Activated T-cell treated with anti-CD3 and anti-CD28 coated beads, Interleukin-2, amount 50 U/mL, for 24 hours (primary cell): ENCODE results near the gene THSD7B.

ENCODE experiments used
- DNase-seq: peaks from one replicate; pipeline ENCODE4 v3.0.0-alpha.2; 2020
- H3K27ac Mint-ChIP-seq: 2 replicates; pipeline ENCODE4 v1.8.0; 2020; ENCODE audit warnings: mild to moderate bottlenecking, mixed read lengths
- H3K27me3 Mint-ChIP-seq: 2 replicates; pipeline ENCODE4 v1.8.0; 2020; ENCODE audit warnings: mixed read lengths
- H3K36me3 Mint-ChIP-seq: 2 replicates; pipeline ENCODE4 v1.8.0; 2020; ENCODE audit warnings: low read depth, mixed read lengths
- H3K4me1 Mint-ChIP-seq: 2 replicates; pipeline ENCODE4 v1.8.0; 2020; ENCODE audit warnings: low read depth, mixed read lengths
- H3K4me3 Mint-ChIP-seq: 2 replicates; pipeline ENCODE4 v1.8.0; 2020; ENCODE audit warnings: mild to moderate bottlenecking, moderate library complexity, mixed read lengths
- H3K9me3 Mint-ChIP-seq: 2 replicates; pipeline ENCODE4 v1.8.0; 2020; ENCODE audit warnings: mixed read lengths

THSD7B gene

GRCh38 chr2:137336067-137336466 lies 570.7 kb downstream of the THSD7B start:
- H3K27me3 Mint-ChIP-seq, result no peaks in the 10 kb centered on the region
- H3K9me3 Mint-ChIP-seq, result no peaks in the 10 kb centered on the region
- no peaks in the 10 kb centered on the region for H3K4me1 Mint-ChIP-seq
- H3K36me3 Mint-ChIP-seq, result no peaks in the 10 kb centered on the region
- DNase-seq, result no peak
- no peak overlapping the region for H3K27ac Mint-ChIP-seq
- no peak overlapping the region for H3K4me3 Mint-ChIP-seq

- Mint-ChIP-seq H3K27me3 (no peaks in the 10 kb centered on the region), H3K27ac (no peak overlapping the region), H3K4me3 (no peak overlapping the region), H3K4me1 (no peaks in the 10 kb centered on the region), H3K36me3 (no peaks in the 10 kb centered on the region), H3K9me3 (no peaks in the 10 kb centered on the region)
- no peak for DNase-seq
These were observed 573.7 kb downstream of the THSD7B start for GRCh38 chr2:137339051-137339450.

DNA sequence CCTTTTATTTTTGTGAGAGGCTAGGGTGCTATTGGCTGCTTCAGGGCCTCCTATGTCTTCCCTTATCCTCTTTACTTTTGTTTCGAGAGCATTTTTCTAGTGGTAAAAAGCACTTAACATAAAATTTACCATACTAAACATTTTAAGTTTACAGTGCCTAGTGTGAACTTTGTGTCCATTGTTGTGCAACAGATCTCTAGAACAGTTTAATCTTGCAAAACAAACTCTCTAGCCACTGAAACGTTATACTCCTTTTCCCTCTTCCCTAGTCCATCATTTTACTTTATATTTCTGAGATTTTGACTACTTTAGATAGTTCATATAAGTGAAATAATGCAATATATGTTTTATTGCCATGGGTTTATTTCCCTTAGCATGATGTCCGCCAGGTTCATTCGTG lies 580.6 kb downstream of the THSD7B start:
- H3K4me1 Mint-ChIP-seq, result no peaks in the 10 kb centered on the region
- no peak overlapping the region for H3K4me3 Mint-ChIP-seq
- DNase-seq, result no peak
- H3K27me3 Mint-ChIP-seq, result no peaks in the 10 kb centered on the region
- H3K27ac Mint-ChIP-seq, result no peak overlapping the region
- no peaks in the 10 kb centered on the region for H3K36me3 Mint-ChIP-seq
- H3K9me3 Mint-ChIP-seq, result no peaks in the 10 kb centered on the region

GRCh38 chr2:137348301-137348700 lies 583.0 kb downstream of the THSD7B start:
- H3K27me3 Mint-ChIP-seq, result no peaks in the 10 kb centered on the region
- H3K9me3 Mint-ChIP-seq, result no peaks in the 10 kb centered on the region
- H3K36me3 Mint-ChIP-seq, result no peaks in the 10 kb centered on the region
- H3K27ac Mint-ChIP-seq, result no peak overlapping the region
- no peak for DNase-seq
- no peak overlapping the region for H3K4me3 Mint-ChIP-seq
- H3K4me1 Mint-ChIP-seq, result no peaks in the 10 kb centered on the region

GRCh38 chr2:137357634-137358033 lies 592.3 kb downstream of the THSD7B start:
- DNase-seq, result no peak
- Mint-ChIP-seq H3K4me1 (no peaks in the 10 kb centered on the region), H3K4me3 (no peak overlapping the region), H3K27ac (no peak overlapping the region), H3K36me3 (no peaks in the 10 kb centered on the region), H3K27me3 (no peaks in the 10 kb centered on the region), H3K9me3 (peaks cover 8% of the 10 kb centered on the region)

DNA sequence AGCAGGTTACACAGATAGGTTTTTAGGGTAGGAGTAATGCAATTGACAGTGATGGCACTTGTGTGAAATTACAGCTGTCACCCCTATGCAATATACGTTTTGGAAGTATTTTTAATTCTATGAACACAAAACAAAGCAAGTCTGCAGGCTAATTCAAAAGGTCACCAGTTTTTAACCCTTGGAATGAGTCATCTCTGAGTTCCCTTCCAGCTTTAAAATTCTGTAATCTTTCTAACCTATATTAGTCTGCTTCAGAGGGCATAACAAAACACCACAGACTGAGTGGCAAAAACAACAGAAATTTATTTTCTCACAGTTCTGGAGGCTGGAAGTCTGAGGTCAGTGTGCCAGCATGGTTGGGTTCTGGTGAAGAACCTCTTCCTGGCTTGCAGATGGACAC lies 602.0 kb downstream of the THSD7B start:
- no peak overlapping the region for H3K27ac Mint-ChIP-seq
- no peak overlapping the region for H3K4me3 Mint-ChIP-seq
- peaks cover 13% of the 10 kb centered on the region for H3K9me3 Mint-ChIP-seq
- H3K4me1 Mint-ChIP-seq, result no peaks in the 10 kb centered on the region
- no peaks in the 10 kb centered on the region for H3K27me3 Mint-ChIP-seq
- no peak for DNase-seq
- no peaks in the 10 kb centered on the region for H3K36me3 Mint-ChIP-seq

GRCh38 chr2:137369106-137369505 lies 603.8 kb downstream of the THSD7B start:
- H3K4me1 Mint-ChIP-seq, result no peaks in the 10 kb centered on the region
- H3K9me3 Mint-ChIP-seq, result peaks cover 8% of the 10 kb centered on the region
- no peaks in the 10 kb centered on the region for H3K36me3 Mint-ChIP-seq
- H3K27me3 Mint-ChIP-seq, result no peaks in the 10 kb centered on the region
- no peak overlapping the region for H3K27ac Mint-ChIP-seq
- no peak for DNase-seq
- H3K4me3 Mint-ChIP-seq, result no peak overlapping the region

DNA sequence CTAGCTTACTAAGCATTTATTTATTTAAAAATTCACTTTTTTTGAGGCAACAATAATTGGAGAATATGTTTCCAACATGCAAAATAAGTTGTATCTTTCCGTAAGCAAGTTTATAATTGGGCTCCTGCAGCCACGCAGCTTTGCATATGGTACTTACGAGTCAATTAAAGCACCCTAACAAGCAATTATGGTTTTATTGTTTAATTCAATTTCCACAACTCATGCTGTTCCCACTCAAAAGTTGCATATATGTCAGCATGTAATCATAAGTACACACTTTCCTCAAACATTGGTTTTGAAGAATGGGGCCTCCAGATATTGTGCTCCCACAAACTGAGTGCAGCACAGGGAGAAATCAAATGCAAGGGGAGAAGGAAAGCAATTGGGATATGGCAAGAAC lies 613.8 kb downstream of the THSD7B start:
- Mint-ChIP-seq H3K4me3 (no peak overlapping the region), H3K27me3 (no peaks in the 10 kb centered on the region), H3K4me1 (no peaks in the 10 kb centered on the region), H3K36me3 (no peaks in the 10 kb centered on the region), H3K9me3 (peaks cover 11% of the 10 kb centered on the region), H3K27ac (no peak overlapping the region)
- DNase-seq, result no peak

- Mint-ChIP-seq H3K4me1 (no peaks in the 10 kb centered on the region), H3K27me3 (no peaks in the 10 kb centered on the region), H3K27ac (no peak overlapping the region), H3K36me3 (no peaks in the 10 kb centered on the region), H3K9me3 (peaks cover 11% of the 10 kb centered on the region), H3K4me3 (no peak overlapping the region)
- no peak for DNase-seq
These were observed 615.3 kb downstream of the THSD7B start for GRCh38 chr2:137380610-137381009.

DNA sequence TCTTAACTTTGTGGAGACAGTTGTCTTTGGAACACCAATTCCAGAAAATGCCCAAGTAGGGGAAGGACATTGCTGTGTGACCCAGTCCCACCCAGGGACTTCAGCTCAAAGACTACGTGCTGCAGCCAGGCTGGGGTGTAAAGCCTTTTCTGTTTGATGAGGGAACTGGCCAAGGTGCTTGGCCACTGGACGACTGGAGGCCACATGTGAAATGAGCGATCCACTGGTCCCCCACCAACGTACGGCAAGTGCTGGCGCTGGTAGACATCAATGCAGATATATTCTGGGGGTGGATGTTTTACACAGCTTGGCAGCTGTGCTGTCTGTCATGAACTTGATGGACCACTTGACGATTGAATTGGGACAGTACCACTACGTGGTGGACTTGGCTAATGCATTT lies 616.4 kb downstream of the THSD7B start:
- Mint-ChIP-seq H3K4me3 (no peak overlapping the region), H3K27ac (no peak overlapping the region), H3K36me3 (no peaks in the 10 kb centered on the region), H3K4me1 (no peaks in the 10 kb centered on the region), H3K27me3 (no peaks in the 10 kb centered on the region), H3K9me3 (peaks cover 11% of the 10 kb centered on the region)
- DNase-seq, result no peak

GRCh38 chr2:137383391-137383790 lies 618.0 kb downstream of the THSD7B start:
- Mint-ChIP-seq H3K9me3 (peaks cover 11% of the 10 kb centered on the region), H3K36me3 (no peaks in the 10 kb centered on the region)

GRCh38 chr2:137387044-137387443 lies 621.7 kb downstream of the THSD7B start:
- H3K27me3 Mint-ChIP-seq, result no peaks in the 10 kb centered on the region
- H3K4me1 Mint-ChIP-seq, result no peaks in the 10 kb centered on the region

More at GRCh38 chr2:137383391-137383790, 618.0 kb downstream of the THSD7B start:
- Mint-ChIP-seq H3K27ac (no peak overlapping the region), H3K27me3 (no peaks in the 10 kb centered on the region), H3K4me3 (no peak overlapping the region), H3K4me1 (no peaks in the 10 kb centered on the region)
- no peak for DNase-seq

GRCh38 chr2:137405496-137405895 lies 640.2 kb downstream of the THSD7B start:
- Mint-ChIP-seq H3K4me3 (no peak overlapping the region), H3K36me3 (no peaks in the 10 kb centered on the region), H3K27ac (no peak overlapping the region), H3K4me1 (no peaks in the 10 kb centered on the region), H3K27me3 (no peaks in the 10 kb centered on the region), H3K9me3 (peaks cover 4% of the 10 kb centered on the region)
- DNase-seq, result no peak

More at GRCh38 chr2:137387044-137387443, 621.7 kb downstream of the THSD7B start:
- no peak for DNase-seq
- Mint-ChIP-seq H3K27ac (no peak overlapping the region), H3K36me3 (no peaks in the 10 kb centered on the region), H3K9me3 (peaks cover 11% of the 10 kb centered on the region), H3K4me3 (no peak overlapping the region)

DNA sequence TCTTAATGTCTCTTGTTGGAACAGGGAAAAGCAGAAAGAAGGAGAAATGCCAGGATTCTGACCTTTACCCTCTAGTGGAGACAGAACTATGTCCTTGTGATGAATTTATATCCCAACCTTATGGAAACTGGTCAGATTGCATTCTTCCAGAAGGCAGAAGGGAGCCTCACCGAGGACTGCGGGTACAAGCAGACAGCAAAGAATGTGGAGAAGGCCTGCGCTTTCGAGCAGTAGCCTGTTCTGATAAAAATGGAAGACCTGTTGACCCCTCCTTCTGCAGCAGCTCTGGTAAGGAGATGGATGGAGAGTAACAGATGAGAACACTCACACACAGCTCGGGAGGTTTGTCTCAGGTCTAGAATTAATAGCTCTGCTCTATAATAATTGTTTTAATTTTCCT lies 646.2 kb downstream of the THSD7B start:
- no peak for DNase-seq
- H3K4me3 Mint-ChIP-seq, result no peak overlapping the region
- no peaks in the 10 kb centered on the region for H3K27me3 Mint-ChIP-seq
- no peak overlapping the region for H3K27ac Mint-ChIP-seq
- H3K4me1 Mint-ChIP-seq, result no peaks in the 10 kb centered on the region
- no peaks in the 10 kb centered on the region for H3K36me3 Mint-ChIP-seq
- no peaks in the 10 kb centered on the region for H3K9me3 Mint-ChIP-seq

- no peak overlapping the region for H3K4me3 Mint-ChIP-seq
- DNase-seq, result no peak
- H3K9me3 Mint-ChIP-seq, result peaks cover 14% of the 10 kb centered on the region
- no peaks in the 10 kb centered on the region for H3K36me3 Mint-ChIP-seq
- H3K4me1 Mint-ChIP-seq, result no peaks in the 10 kb centered on the region
- H3K27ac Mint-ChIP-seq, result no peak overlapping the region
- no peaks in the 10 kb centered on the region for H3K27me3 Mint-ChIP-seq
These were observed 655.4 kb downstream of the THSD7B start for GRCh38 chr2:137420744-137421143.

DNA sequence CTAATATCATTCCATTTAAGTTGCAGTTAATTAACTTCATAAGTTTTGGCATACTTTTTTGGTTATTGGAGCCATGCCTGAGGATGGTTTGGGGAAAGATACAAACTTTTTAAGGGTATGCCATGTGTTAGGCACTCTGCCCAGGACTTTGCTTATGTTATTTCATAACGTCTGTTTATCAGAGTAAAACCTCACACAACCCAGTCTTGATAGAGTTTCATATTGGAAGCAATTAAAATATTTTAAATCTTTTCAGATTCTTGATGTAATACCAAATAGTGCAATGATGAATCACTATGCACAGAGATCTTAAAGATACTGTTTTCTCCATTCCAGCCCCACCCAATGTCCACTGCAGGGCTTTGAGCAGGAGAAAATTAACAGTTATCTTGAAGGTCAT lies 669.8 kb downstream of the THSD7B start:
- Mint-ChIP-seq H3K36me3 (no peaks in the 10 kb centered on the region), H3K27ac (no peak overlapping the region), H3K27me3 (no peaks in the 10 kb centered on the region), H3K4me1 (no peaks in the 10 kb centered on the region), H3K4me3 (no peak overlapping the region), H3K9me3 (peaks cover 4% of the 10 kb centered on the region)
- DNase-seq, result no peak
